H9 (cell line): ENCODE data around the gene ADAM17. TPM values are rescaled to one million over a fixed set of nuclear protein-coding genes. Genes with fewer than 3 reads are reported as not detected.

Source experiments
- DNase-seq: peaks from one replicate; pipeline ENCODE4 v3.0.0-alpha.2; 2017
- H2AFZ ChIP-seq: one replicate; pipeline ENCODE4 v1.6.1; 2013; ENCODE audit warnings: mild to moderate bottlenecking, low read length, control low read depth, moderate library complexity
- H2AK5ac ChIP-seq: 2 replicates; pipeline ENCODE4 v1.6.1; 2013; ENCODE audit warnings: low read length, control low read depth, mixed read lengths; ENCODE audit not compliant: insufficient read length
- H2BK120ac ChIP-seq: one replicate; pipeline ENCODE4 v1.6.1; 2013; ENCODE audit warnings: low read depth, mild to moderate bottlenecking, low read length, control low read depth, inconsistent platforms; ENCODE audit not compliant: poor library complexity, severe bottlenecking
- H2BK12ac ChIP-seq: 2 replicates; pipeline ENCODE4 v1.6.1; 2013; ENCODE audit warnings: low read length, control low read depth, mixed read lengths, low read depth; ENCODE audit not compliant: insufficient read length
- H2BK15ac ChIP-seq: 2 replicates; pipeline ENCODE4 v1.6.1; 2013; ENCODE audit warnings: low read depth, low read length, control low read depth
- H2BK20ac ChIP-seq: one replicate; pipeline ENCODE4 v1.6.1; 2013; ENCODE audit warnings: low read depth, mild to moderate bottlenecking, low read length, control low read depth, inconsistent platforms; ENCODE audit not compliant: poor library complexity, severe bottlenecking
- H2BK5ac ChIP-seq: 2 replicates; pipeline ENCODE4 v1.6.1; 2013; ENCODE audit warnings: low read length, control low read depth, mixed read lengths; ENCODE audit not compliant: insufficient read length
- H3K14ac ChIP-seq: 2 replicates; pipeline ENCODE4 v1.6.1; 2013; ENCODE audit warnings: low read length, control low read depth; ENCODE audit not compliant: insufficient read depth
- H3K18ac ChIP-seq: 2 replicates; pipeline ENCODE4 v1.6.1; 2013; ENCODE audit warnings: low read depth, mild to moderate bottlenecking, mixed read lengths, low read length, control low read depth; ENCODE audit not compliant: insufficient read length
- H3K23ac ChIP-seq: 2 replicates; pipeline ENCODE4 v1.6.1; 2013; ENCODE audit warnings: low read length, control low read depth, mixed read lengths, low read depth; ENCODE audit not compliant: insufficient read length
- H3K23me2 ChIP-seq: 2 replicates; pipeline ENCODE4 v1.6.1; 2013; ENCODE audit warnings: low read depth, mild to moderate bottlenecking, mixed read lengths, low read length, control low read depth; ENCODE audit not compliant: insufficient read length, poor library complexity, severe bottlenecking
- H3K27ac ChIP-seq: 2 replicates; pipeline ENCODE4 v1.5.1; 2013; ENCODE audit warnings: low read length, control low read depth, mixed read lengths, low read depth; ENCODE audit not compliant: insufficient read length
- H3K27me3 ChIP-seq: 2 replicates; pipeline ENCODE4 v1.6.1; 2013; ENCODE audit warnings: low read length, control low read depth, inconsistent platforms; ENCODE audit not compliant: insufficient read depth
- H3K4ac ChIP-seq: 2 replicates; pipeline ENCODE4 v1.6.1; 2013; ENCODE audit warnings: low read depth, mild to moderate bottlenecking, control low read depth, inconsistent platforms, low read length, moderate library complexity
- H3K4me1 ChIP-seq: 2 replicates; pipeline ENCODE4 v1.6.1; 2013; ENCODE audit warnings: low read length, control low read depth, inconsistent platforms; ENCODE audit not compliant: insufficient read depth
- H3K4me2 ChIP-seq: 2 replicates; pipeline ENCODE4 v1.6.1; 2013; ENCODE audit warnings: low read length, control low read depth, mixed read lengths; ENCODE audit not compliant: insufficient read length, insufficient read depth
- H3K56ac ChIP-seq: 2 replicates; pipeline ENCODE4 v1.6.1; 2013; ENCODE audit warnings: low read depth, mild to moderate bottlenecking, mixed read lengths, low read length, control low read depth; ENCODE audit not compliant: insufficient read length
- H3K79me1 ChIP-seq: 2 replicates; pipeline ENCODE4 v1.6.1; 2013; ENCODE audit warnings: low read depth, mild to moderate bottlenecking, moderate library complexity, low read length, control low read depth, inconsistent platforms; ENCODE audit not compliant: insufficient read depth, poor library complexity, severe bottlenecking
- H3K79me2 ChIP-seq: 2 replicates; pipeline ENCODE4 v1.6.1; 2013; ENCODE audit warnings: low read length, control low read depth, inconsistent platforms; ENCODE audit not compliant: insufficient read depth
- H3K9ac ChIP-seq: 2 replicates; pipeline ENCODE4 v1.6.1; 2013; ENCODE audit warnings: low read length, control low read depth, mixed read lengths; ENCODE audit not compliant: insufficient read length; ENCODE audit errors: extremely low read depth
- H3K9me3 ChIP-seq: one replicate; pipeline ENCODE4 v1.6.1; 2013; ENCODE audit warnings: low read depth, low read length, inconsistent platforms; ENCODE audit not compliant: control insufficient read depth
- H3T11ph ChIP-seq: one replicate; pipeline ENCODE4 v1.6.1; 2013; ENCODE audit warnings: mild to moderate bottlenecking, low read length, control low read depth, inconsistent platforms
- H4K20me1 ChIP-seq: one replicate; pipeline ENCODE4 v1.6.1; 2013; ENCODE audit not compliant: control insufficient read depth, insufficient read length, insufficient read depth
- H4K5ac ChIP-seq: 2 replicates; pipeline ENCODE4 v1.6.1; 2013; ENCODE audit warnings: low read depth, mild to moderate bottlenecking, mixed read lengths, low read length, control low read depth; ENCODE audit not compliant: insufficient read length
- H4K8ac ChIP-seq: replicated peaks from 2 replicates; pipeline ENCODE4 v1.6.1; 2013; ENCODE audit warnings: low read length, control low read depth, mixed read lengths, low read depth; ENCODE audit not compliant: insufficient read length
- H4K91ac ChIP-seq: 2 replicates; pipeline ENCODE4 v1.6.1; 2013; ENCODE audit warnings: low read depth, mild to moderate bottlenecking, moderate library complexity, mixed read lengths, low read length, control low read depth; ENCODE audit not compliant: insufficient read length
- H3K27ac Mint-ChIP-seq, 3 experiments: 2 replicates in 2 of 3; 3 replicates in 1 of 3; pipeline ENCODE4 v1.8.0; 2020 to 2021; ENCODE audit warnings: mixed read lengths in 3 of 3, mild to moderate bottlenecking in 1 of 3, moderate library complexity in 1 of 3
- H3K27me3 Mint-ChIP-seq: 2 replicates; pipeline ENCODE4 v1.8.0; 2021; ENCODE audit warnings: low read depth, mild to moderate bottlenecking, moderate library complexity, mixed read lengths
- H3K36me3 Mint-ChIP-seq, 3 experiments: 2 replicates in 2 of 3; 3 replicates in 1 of 3; pipeline ENCODE4 v1.8.0; 2020 to 2021; ENCODE audit warnings: low read depth in 3 of 3, mixed read lengths in 3 of 3; ENCODE audit not compliant: insufficient read depth in 1 of 3
- H3K4me1 Mint-ChIP-seq, 2 experiments: 2 replicates each; pipeline ENCODE4 v1.8.0; 2020; ENCODE audit warnings: mixed read lengths in 2 of 2
- H3K4me3 Mint-ChIP-seq, 2 experiments: 2 replicates in 1 of 2; 3 replicates in 1 of 2; pipeline ENCODE4 v1.8.0; 2020 to 2021; ENCODE audit warnings: mild to moderate bottlenecking in 2 of 2, mixed read lengths in 2 of 2, moderate library complexity in 1 of 2
- H3K9me3 Mint-ChIP-seq, 2 experiments: 2 replicates in 1 of 2; 3 replicates in 1 of 2; pipeline ENCODE4 v1.8.0; 2020; ENCODE audit warnings: mild to moderate bottlenecking in 2 of 2, mixed read lengths in 2 of 2, moderate library complexity in 1 of 2
- WGBS: extraction: QIAGEN DNeasy Blood & Tissue Kit; methylation state at CpG from one replicate; pipeline ENCODE4 v1.1.7; 2013; ENCODE audit warnings: missing lambda C conversion rate, low lambda C conversion rate, mixed read lengths; ENCODE audit not compliant: insufficient read length; ENCODE audit errors: extremely low coverage; 5-methylcytosine and 5-hydroxymethylcytosine counted together
- total RNA-seq: library from RNA; stranded (reverse); gene quantifications from 2 replicates; pipeline ENCODE4 v1.2.1, GENCODE V29; 2021
- TF ChIP-seq, protein P1 (sequence below): fragments of 200-600 bp; sonication (generic); conservative IDR thresholded peaks from 3 replicates; pipeline ENCODE4 v1.8.0; 2021; ENCODE audit warnings: antibody characterized with exemption, mild to moderate bottlenecking

Gene ADAM17
- total RNA-seq, 1 experiment from 2014 or later, result 26.3 TPM

DNA sequence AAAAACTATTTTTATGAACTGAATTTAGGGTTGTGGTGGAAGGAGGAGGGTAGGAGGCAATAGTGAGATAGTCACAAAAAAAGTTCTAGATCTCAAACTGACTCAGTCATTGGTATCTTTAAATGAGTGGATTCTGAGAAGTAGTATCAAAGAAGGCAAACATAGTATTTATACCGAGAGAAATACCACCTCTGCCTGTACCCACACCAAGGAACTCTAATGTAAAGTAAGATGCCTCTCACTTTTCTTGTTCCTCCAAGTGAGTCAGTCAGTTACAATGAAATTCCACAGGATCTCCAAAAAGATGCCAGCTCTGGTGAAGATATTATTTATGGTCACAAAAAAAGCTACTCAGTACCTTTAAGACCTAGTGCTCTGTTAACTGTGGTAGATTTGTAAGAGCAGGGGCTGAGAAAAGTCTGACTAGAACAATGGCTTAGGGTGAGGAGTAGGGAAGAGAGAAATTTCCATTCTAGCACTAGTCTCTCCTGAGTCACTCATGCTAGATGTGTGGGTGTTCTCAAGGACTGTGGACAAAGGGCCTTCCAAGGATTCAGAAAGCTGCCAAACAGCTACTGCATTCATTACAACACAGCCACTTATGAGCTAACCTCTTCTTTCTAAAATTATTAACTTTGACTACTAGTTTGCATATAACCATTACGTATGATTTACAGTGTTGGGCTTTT is 38.9 kb upstream of the ADAM17 start:
- H4K20me1 ChIP-seq, result no peaks in the 10 kb centered on the region
- no peak for DNase-seq
- no peak overlapping the region for H3K9ac ChIP-seq
- H2BK12ac ChIP-seq, result no peak overlapping the region
- H3K36me3 Mint-ChIP-seq, result peaks cover 23 to 44% (median 28%) of the 10 kb centered on the region in 3 experiments
- H3K79me1 ChIP-seq, result no peaks in the 10 kb centered on the region
- TF ChIP-seq, protein P1, sequence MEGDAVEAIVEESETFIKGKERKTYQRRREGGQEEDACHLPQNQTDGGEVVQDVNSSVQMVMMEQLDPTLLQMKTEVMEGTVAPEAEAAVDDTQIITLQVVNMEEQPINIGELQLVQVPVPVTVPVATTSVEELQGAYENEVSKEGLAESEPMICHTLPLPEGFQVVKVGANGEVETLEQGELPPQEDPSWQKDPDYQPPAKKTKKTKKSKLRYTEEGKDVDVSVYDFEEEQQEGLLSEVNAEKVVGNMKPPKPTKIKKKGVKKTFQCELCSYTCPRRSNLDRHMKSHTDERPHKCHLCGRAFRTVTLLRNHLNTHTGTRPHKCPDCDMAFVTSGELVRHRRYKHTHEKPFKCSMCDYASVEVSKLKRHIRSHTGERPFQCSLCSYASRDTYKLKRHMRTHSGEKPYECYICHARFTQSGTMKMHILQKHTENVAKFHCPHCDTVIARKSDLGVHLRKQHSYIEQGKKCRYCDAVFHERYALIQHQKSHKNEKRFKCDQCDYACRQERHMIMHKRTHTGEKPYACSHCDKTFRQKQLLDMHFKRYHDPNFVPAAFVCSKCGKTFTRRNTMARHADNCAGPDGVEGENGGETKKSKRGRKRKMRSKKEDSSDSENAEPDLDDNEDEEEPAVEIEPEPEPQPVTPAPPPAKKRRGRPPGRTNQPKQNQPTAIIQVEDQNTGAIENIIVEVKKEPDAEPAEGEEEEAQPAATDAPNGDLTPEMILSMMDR, result no peak
- no peak overlapping the region for H4K5ac ChIP-seq
- H4K91ac ChIP-seq, result no peak overlapping the region
- no peak overlapping the region for H3K4me3 Mint-ChIP-seq
- no peak overlapping the region for H3K4ac ChIP-seq
- H3K23me2 ChIP-seq, result no peaks in the 10 kb centered on the region
- H3T11ph ChIP-seq, result no peak overlapping the region
- H3K27ac Mint-ChIP-seq, result peak overlapping the region in 2 of 3 experiments; percentile 8 to 25; a peak in 4 of 7 replicates
- no peak overlapping the region for H2BK15ac ChIP-seq
- no peaks in the 10 kb centered on the region; the same call in 1 of the 2 replicates for H3K4me1 ChIP-seq
- H3K9me3 Mint-ChIP-seq, result peaks cover 7 to 8% of the 10 kb centered on the region in 2 experiments
- H3K14ac ChIP-seq, result no peak overlapping the region
- no peak overlapping the region for H4K8ac ChIP-seq
- H2AK5ac ChIP-seq, result no peak overlapping the region
- no peak overlapping the region for H2BK5ac ChIP-seq
- peaks cover 4 to 21% of the 10 kb centered on the region in 2 experiments; a peak in 2 of 4 replicates for H3K4me1 Mint-ChIP-seq
- H3K9me3 ChIP-seq, result no peaks in the 10 kb centered on the region
- no CpG with 5 or more reads among the region's 2 CpGs for WGBS
- H3K27me3 ChIP-seq, result no peaks in the 10 kb centered on the region
- H3K27me3 Mint-ChIP-seq, result no peaks in the 10 kb centered on the region
- H3K18ac ChIP-seq, result no peak overlapping the region
- H3K23ac ChIP-seq, result no peak overlapping the region
- no peak overlapping the region for H3K27ac ChIP-seq
- no peak overlapping the region for H2BK120ac ChIP-seq
- no peak overlapping the region for H2AFZ ChIP-seq
- no peak overlapping the region for H2BK20ac ChIP-seq
- H3K4me2 ChIP-seq, result no peak overlapping the region
- H3K79me2 ChIP-seq, result peaks cover 17% of the 10 kb centered on the region; the same call in 1 of the 2 replicates
- H3K56ac ChIP-seq, result no peak overlapping the region
